K562 (cell line): ENCODE measurements around the gene RAB3D. TPM values are rescaled to one million over a fixed set of nuclear protein-coding genes. Genes with fewer than 3 reads are reported as not detected.

Experiments
- BCOR ChIP-seq: fragments of 450-650 bp; IDR thresholded peaks from 2 replicates; pipeline ENCODE4 v1.6.1; 2016
- CBX8 ChIP-seq: fragments of 200-600 bp; sonication (generic); IDR thresholded peaks from 2 replicates; pipeline ENCODE4 v1.6.1; 2012; ENCODE audit warnings: borderline replicate concordance, mixed run types, low read depth, mild to moderate bottlenecking, moderate library complexity, mixed read lengths, low read length, control low read depth, inconsistent platforms; ENCODE audit not compliant: poor library complexity, severe bottlenecking; ENCODE audit errors: extremely low read depth
- DACH1 ChIP-seq: fragments of 450-650 bp; IDR thresholded peaks from 2 replicates; pipeline ENCODE4 v1.6.1; 2018; ENCODE audit not compliant: partially characterized antibody
- DLX4 ChIP-seq: fragments of 250-450 bp; sonication (Bioruptor Pico); IDR thresholded peaks from 2 replicates; pipeline ENCODE4 v1.6.1; 2021; ENCODE audit warnings: mild to moderate bottlenecking
- JUND ChIP-seq, 2 experiments: IDR thresholded peaks; 2 replicates in 1 of 2; 3 replicates in 1 of 2; pipeline ENCODE4 v1.6.1; 2011; ENCODE audit warnings: borderline replicate concordance in 2 of 2, low read depth in 2 of 2, low read length in 2 of 2, improper control_type of control experiment in 1 of 2, missing biosample characterization in 1 of 2, missing genetic modification characterization in 1 of 2, missing genetic modification reagents in 1 of 2
- TCF3 ChIP-seq: sonication (generic); formaldehyde crosslinking; IDR thresholded peaks from 2 replicates; pipeline ENCODE4 v1.4.0; 2020; ENCODE audit warnings: mild to moderate bottlenecking, missing genetic modification reagents
- ZNF134 ChIP-seq: fragments of 250-450 bp; sonication (Bioruptor Pico); conservative IDR thresholded peaks from 2 replicates; pipeline ENCODE4 v1.4.0; 2020
- ZNF311 ChIP-seq: fragments of 250-450 bp; sonication (Bioruptor Pico); IDR thresholded peaks from 2 replicates; pipeline ENCODE4 v1.4.0; 2020; ENCODE audit warnings: mild to moderate bottlenecking, moderate library complexity
- polyA plus RNA-seq, 8 experiments: library from polyadenylated mRNA; depleted of rRNA in 4 of 8; stranded (reverse) in 5 of 8; unstranded in 3 of 8; fragments of >200 nt; fragmentation: Nextera tagmentation in 2 of 8; fragmentation: Illumina TruSeq in 1 of 8; extraction: Ambion mirVana in 2 of 8; extraction: Trizol in 1 of 8; gene quantifications; 2 replicates each; pipeline versions ENCODE4 v1.2.1 to v1.2.3, GENCODE V29; 2011 to 2014; ENCODE audit warnings: inconsistent platforms in 1 of 8, missing spikeins in 1 of 8
- total RNA-seq, 7 experiments: library from RNA; depleted of rRNA in 6 of 7; stranded (reverse); fragments of >200 nt in 6 of 7; fragmentation: Illumina TruSeq in 2 of 7; extraction: Trizol in 2 of 7; gene quantifications; 2 replicates each; pipeline versions ENCODE4 v1.2.1 to v1.2.3, GENCODE V29; 2011 to 2021; ENCODE audit warnings: low replicate concordance in 1 of 7
- TF ChIP-seq, protein P1 (sequence below): fragments of 450-650 bp; IDR thresholded peaks from 2 replicates; pipeline ENCODE4 v1.6.1; 2016; ENCODE audit warnings: borderline replicate concordance

Gene RAB3D
- total and polyA plus RNA-seq, 9 of the 15 experiments (the other 6 are each of a cell fraction or from before 2014, with no cell fraction given): 0.34 to 3.3 (median 1.3) TPM

DNA sequence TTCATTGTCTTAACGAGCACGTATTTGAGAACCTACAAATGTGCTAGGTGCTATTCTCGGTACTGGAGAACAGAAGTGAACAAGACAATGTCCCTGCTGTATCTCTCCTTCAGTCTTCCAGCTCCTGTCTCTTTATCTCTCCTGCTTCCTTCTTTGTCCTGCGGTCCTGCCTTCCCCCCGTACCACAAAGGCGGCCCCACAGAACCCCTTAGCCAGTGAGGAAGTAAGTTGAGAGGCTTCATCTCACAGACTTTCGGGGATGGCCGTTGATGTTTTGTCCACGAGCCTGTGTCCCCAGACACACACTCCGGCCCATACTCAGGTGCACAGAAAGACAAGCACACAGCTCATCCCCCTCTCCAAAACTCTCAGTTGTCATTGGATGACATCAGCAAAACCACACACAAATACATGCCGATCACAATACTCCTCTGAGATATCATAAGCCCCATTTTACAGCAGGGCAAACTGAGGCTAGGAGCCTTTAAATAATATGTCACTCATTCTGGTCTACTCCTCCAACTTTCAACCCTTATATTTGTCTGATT lies 34.5 kb upstream of the RAB3D start (continued):
- TF ChIP-seq, protein P1, sequence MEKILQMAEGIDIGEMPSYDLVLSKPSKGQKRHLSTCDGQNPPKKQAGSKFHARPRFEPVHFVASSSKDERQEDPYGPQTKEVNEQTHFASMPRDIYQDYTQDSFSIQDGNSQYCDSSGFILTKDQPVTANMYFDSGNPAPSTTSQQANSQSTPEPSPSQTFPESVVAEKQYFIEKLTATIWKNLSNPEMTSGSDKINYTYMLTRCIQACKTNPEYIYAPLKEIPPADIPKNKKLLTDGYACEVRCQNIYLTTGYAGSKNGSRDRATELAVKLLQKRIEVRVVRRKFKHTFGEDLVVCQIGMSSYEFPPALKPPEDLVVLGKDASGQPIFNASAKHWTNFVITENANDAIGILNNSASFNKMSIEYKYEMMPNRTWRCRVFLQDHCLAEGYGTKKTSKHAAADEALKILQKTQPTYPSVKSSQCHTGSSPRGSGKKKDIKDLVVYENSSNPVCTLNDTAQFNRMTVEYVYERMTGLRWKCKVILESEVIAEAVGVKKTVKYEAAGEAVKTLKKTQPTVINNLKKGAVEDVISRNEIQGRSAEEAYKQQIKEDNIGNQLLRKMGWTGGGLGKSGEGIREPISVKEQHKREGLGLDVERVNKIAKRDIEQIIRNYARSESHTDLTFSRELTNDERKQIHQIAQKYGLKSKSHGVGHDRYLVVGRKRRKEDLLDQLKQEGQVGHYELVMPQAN: peak; percentile 16; the same call in 1 of the 2 replicates
- peak; percentile 100 for TF ChIP-seq BCOR
- TF ChIP-seq DLX4 (CRISPR knock-in tag): no peak
- no peak for TF ChIP-seq CBX8
- TF ChIP-seq ZNF311: no peak
- no peak for TF ChIP-seq TCF3 (CRISPR knock-in tag)
- TF ChIP-seq JUND (IDR thresholded peaks at IDR 0.05; ENCODE audit: borderline replicate concordance, low read depth, low read length): no peak
- 0 out of 3 replicates have a peak, but pooled peaks have one; percentile 53 for TF ChIP-seq JUND (tag; IDR thresholded peaks at IDR 0.05; ENCODE audit: borderline replicate concordance, low read depth, low read length)
- TF ChIP-seq ZNF134: no peak
- peak; percentile 46 for TF ChIP-seq DACH1
